Heart left ventricle (tissue), 16 donors: ENCODE results near the gene FAM20C. TPM values are rescaled to one million over a fixed set of nuclear protein-coding genes. Genes with fewer than 3 reads are reported as not detected.

Source experiments
- ATAC-seq, 4 donors: fragments of 200-7000 bp; cut with Tn5 transposase; one replicate each; pipeline ENCODE4 v1.9.1; 2020 to 2022; ENCODE audit warnings: moderate library complexity in 4 of 4, mild to moderate bottlenecking in 3 of 4, moderate number of reproducible peaks in 1 of 4
- DNase-seq, 5 donors: peaks; one replicate each; pipeline ENCODE4 v3.0.0-alpha.2; 2020
- H3K27ac ChIP-seq, 12 donors: fragments of 200-600 bp; sonication (generic) in 4 of 12; one replicate each; pipeline versions ENCODE4 v1.5.0 to v1.8.0; 2016 to 2022; ENCODE audit warnings: mild to moderate bottlenecking in 2 of 12
- H3K27me3 ChIP-seq, 9 donors: fragments of 200-600 bp; sonication (generic) in 2 of 9; one replicate each; pipeline versions ENCODE4 v1.5.1 to v1.8.0; 2016 to 2022; ENCODE audit warnings: mild to moderate bottlenecking in 3 of 9
- H3K36me3 ChIP-seq, 9 donors: fragments of 200-600 bp; sonication (generic) in 2 of 9; one replicate each; pipeline versions ENCODE4 v1.5.0 to v1.8.0; 2018 to 2022; ENCODE audit warnings: mild to moderate bottlenecking in 2 of 9
- H3K4me1 ChIP-seq, 12 donors: fragments of 200-600 bp; sonication (generic) in 4 of 12; one replicate each; pipeline versions ENCODE4 v1.5.0 to v1.8.0; 2016 to 2022; ENCODE audit warnings: mild to moderate bottlenecking in 3 of 12
- H3K4me3 ChIP-seq, 12 donors: fragments of 200-600 bp; sonication (generic) in 4 of 12; one replicate each; pipeline versions ENCODE4 v1.5.0 to v1.8.0; 2017 to 2022; ENCODE audit warnings: mild to moderate bottlenecking in 9 of 12, moderate library complexity in 4 of 12
- H3K9me3 ChIP-seq, 12 donors: fragments of 200-600 bp; sonication (generic) in 4 of 12; one replicate each; pipeline versions ENCODE4 v1.5.0 to v1.8.0; 2016 to 2022; ENCODE audit warnings: mild to moderate bottlenecking in 1 of 12
- POLR2A ChIP-seq, 2 donors: fragments of 450-650 bp; IDR thresholded peaks; one replicate each; pipeline ENCODE4 v1.6.1; 2017; ENCODE audit warnings: antibody characterized with exemption in 2 of 2, mild to moderate bottlenecking in 2 of 2, moderate library complexity in 2 of 2
- WGBS, 4 donors: extraction: QIAGEN DNeasy Blood & Tissue Kit in 2 of 4; methylation state at CpG; one replicate each; pipeline versions ENCODE4 v1.1.5 to v1.1.7; 2013 to 2018; 5-methylcytosine and 5-hydroxymethylcytosine counted together
- intact Hi-C, 10 donors: fragments of 100-400 bp; cut with DNase I; formaldehyde crosslinking; loops; one replicate each; pipeline versions ENCODE4 v1.11.1 to v1.14.2; 2022
- polyA plus RNA-seq, 2 donors: library from polyadenylated mRNA; stranded (reverse); fragments of 200-250 nt; gene quantifications; one replicate each; pipeline ENCODE4 v1.2.3, GENCODE V29; 2013
- total RNA-seq, 9 donors: library from RNA; depleted of rRNA in 2 of 9; stranded (reverse); fragments of >200 nt in 2 of 9; fragmentation: NEBNext Ultra II Directional in 3 of 9; extraction: Animal tissue kit (Norgen Biotek cat#: 25700) in 3 of 9; gene quantifications; one replicate each; pipeline versions ENCODE4 v1.1.0 to v1.2.4, GENCODE V29; 2016 to 2023
- TF ChIP-seq, protein P1 (sequence below), 12 donors: fragments of 200-600 bp; sonication (generic) in 4 of 12; IDR thresholded peaks; one replicate each; pipeline versions ENCODE4 v1.5.0 to v1.8.0; 2018 to 2022; ENCODE audit warnings: antibody characterized with exemption in 12 of 12, mild to moderate bottlenecking in 5 of 12
- donor health status: ischemic (EF 13 %, LVEDD 7.1; RV severe dilation, severe dysfunction).
- donor health status: healthy with polysubstance abuse.
- donor health status: DM: no; HTN: yes; CAD: no.
- donor health status: DM: no; HTN: no; CAD: no.
- donor health status: ischemic (EF 25% LVEDD 6.9; RV normal size, moderate dysfunction).
- donor health status: ischemic (EF 25% LVEDD 5.7; RV mildly dilated, moderate dysfunction).
- donor health status: healthy.
- donor health status: DM: yes; HTN: yes; CAD: no.
- donor health status: ischemic (EF 35%, LVEDD 5.7; RV mildly dilated, moderate dysfunction).
- donor health status: nonischemic (EF 11% LVEDD 7.7; RV severe dilation, severe dysfunction).
- donor health status: DM: yes; HTN: yes; CAD: no.
- donor health status: PGD.
- donor health status: ischemic (EF 29% LVEDD 5.4; RV normal size, mild dysfunction).
- donor health status: nonischemic (EF 23%, LVEDD 6.1; RV moderate dilation, normal function).

FAM20C gene
- total and polyA plus RNA-seq, 11 donors: 11.1 to 52.0 (median 21.0) TPM

DNA sequence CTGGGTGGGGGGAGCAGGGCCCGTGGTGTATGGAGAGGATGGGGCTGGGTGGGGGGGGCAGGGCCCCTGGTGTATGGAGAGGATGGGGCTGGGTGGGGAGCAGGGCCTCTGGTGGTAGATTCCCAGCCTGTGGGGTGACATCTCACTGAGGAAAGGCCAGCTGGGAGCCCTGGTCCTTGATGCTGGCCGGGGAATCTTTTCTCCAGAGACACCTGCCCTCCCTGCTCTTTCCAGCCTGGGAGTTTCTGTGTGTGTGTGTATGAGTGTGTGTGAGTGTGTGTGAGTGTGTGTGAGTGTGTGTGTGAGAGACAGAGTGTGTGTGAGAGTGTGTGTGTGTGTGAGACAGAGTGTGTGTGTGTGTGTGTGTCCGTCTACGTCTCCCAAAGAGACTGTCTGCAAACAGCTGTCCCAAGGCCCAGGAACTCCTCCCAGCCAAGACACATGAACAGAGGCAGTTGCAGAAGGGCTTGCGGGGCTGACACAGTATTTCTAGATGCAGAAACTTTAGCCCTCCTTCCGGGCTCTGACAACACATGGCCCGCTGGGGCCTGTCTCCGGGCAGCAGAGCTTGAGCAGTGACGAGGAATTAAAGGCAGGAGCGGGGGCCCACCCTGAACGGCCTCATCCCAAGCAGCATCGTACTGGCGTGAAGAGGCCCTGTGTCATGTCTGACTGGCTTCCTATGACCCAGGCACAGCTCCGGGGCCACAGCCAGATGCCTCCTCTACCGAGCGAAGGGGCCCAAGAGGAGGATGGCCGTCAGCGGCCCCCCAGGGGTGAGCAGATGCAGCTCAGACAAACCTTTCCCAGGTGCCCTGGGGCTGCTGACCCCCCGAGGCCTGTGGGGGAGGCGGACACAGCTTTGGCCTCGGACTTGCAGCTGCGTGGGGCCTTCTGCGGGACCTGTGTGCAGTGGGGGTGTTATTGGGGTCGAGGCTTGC lies 24.3 kb downstream of the FAM20C start:
- WGBS, 4 donors: 71 to 77% (median 74%) methylated on average over 15 to 23 of the region's 24 CpGs
- Histone ChIP-seq H3K36me3 (peaks cover 0 to 21% (median 6%) of the 10 kb centered on the region in 9 donors), H3K9me3 (no peaks in the 10 kb centered on the region), H3K4me3 (no peak overlapping the region), H3K27me3 (no peaks in the 10 kb centered on the region), H3K27ac (peak overlapping the region in 6 of 12 donors; percentile 8 to 71 (median 43)), H3K4me1 (peaks cover 0 to 26% (median 2%) of the 10 kb centered on the region in 12 donors)
- ATAC-seq: peak; percentile 35 to 83 (median 74)
- intact Hi-C loops: no loop called here
- TF ChIP-seq, protein P1, sequence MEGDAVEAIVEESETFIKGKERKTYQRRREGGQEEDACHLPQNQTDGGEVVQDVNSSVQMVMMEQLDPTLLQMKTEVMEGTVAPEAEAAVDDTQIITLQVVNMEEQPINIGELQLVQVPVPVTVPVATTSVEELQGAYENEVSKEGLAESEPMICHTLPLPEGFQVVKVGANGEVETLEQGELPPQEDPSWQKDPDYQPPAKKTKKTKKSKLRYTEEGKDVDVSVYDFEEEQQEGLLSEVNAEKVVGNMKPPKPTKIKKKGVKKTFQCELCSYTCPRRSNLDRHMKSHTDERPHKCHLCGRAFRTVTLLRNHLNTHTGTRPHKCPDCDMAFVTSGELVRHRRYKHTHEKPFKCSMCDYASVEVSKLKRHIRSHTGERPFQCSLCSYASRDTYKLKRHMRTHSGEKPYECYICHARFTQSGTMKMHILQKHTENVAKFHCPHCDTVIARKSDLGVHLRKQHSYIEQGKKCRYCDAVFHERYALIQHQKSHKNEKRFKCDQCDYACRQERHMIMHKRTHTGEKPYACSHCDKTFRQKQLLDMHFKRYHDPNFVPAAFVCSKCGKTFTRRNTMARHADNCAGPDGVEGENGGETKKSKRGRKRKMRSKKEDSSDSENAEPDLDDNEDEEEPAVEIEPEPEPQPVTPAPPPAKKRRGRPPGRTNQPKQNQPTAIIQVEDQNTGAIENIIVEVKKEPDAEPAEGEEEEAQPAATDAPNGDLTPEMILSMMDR (IDR thresholded peaks at IDR 0.05): no peak
- TF ChIP-seq POLR2A (IDR thresholded peaks at IDR 0.05): no peak
- peak in 4 of 5 donors; percentile 62 to 81 (median 67) for DNase-seq

DNA sequence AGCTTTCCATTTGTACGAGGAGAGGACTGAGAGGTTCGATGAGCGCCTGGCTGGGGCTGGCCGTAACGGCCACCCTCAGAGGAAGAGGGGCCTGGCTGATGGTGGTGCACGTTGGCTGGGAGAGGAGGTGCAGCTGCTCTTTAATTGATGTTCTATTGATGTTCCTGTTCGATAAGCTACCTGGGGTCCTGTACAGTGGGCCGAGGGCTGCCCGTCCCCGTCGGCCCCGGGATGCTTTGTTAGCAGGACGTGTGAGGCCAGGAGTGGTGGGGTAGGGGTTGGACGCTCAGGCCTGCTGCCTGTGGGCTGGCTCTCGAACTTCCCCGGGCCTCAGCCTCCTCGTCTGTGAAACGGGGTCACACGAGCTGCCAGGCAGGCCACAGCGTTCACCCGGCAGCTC lies 25.4 kb downstream of the FAM20C start:
- ATAC-seq (no peak), DNase-seq (peak in 1 of 5 donors; percentile 22)
- H3K4me3 ChIP-seq: no peak overlapping the region
- peaks cover 0 to 21% (median 4%) of the 10 kb centered on the region in 9 donors for H3K36me3 ChIP-seq
- no peak overlapping the region for H3K27ac ChIP-seq
- H3K9me3 ChIP-seq: no peaks in the 10 kb centered on the region
- peaks cover 0 to 26% (median 2%) of the 10 kb centered on the region in 12 donors for H3K4me1 ChIP-seq
- TF ChIP-seq POLR2A (IDR thresholded peaks at IDR 0.05): no peak
- TF ChIP-seq, protein P1 (IDR thresholded peaks at IDR 0.05): no peak
- no peaks in the 10 kb centered on the region for H3K27me3 ChIP-seq
- intact Hi-C loops: no loop called here
- 92 to 95% (median 93%) methylated on average over 12 to 21 of the region's 21 CpGs for WGBS, 4 donors

- peak in 1 of 5 donors; percentile 25 for DNase-seq
- ATAC-seq: no peak
- no peaks in the 10 kb centered on the region for H3K9me3 ChIP-seq
- peaks cover 0 to 26% (median 2%) of the 10 kb centered on the region in 12 donors for H3K4me1 ChIP-seq
- 88 to 96% (median 89%) methylated on average over 9 to 24 of the region's 24 CpGs for WGBS, 4 donors
- peaks cover 0 to 22% (median 4%) of the 10 kb centered on the region in 9 donors for H3K36me3 ChIP-seq
- no peak overlapping the region for H3K27ac ChIP-seq
- no peak overlapping the region for H3K4me3 ChIP-seq
- no peaks in the 10 kb centered on the region for H3K27me3 ChIP-seq
- no peak for TF ChIP-seq POLR2A (IDR thresholded peaks at IDR 0.05)
- TF ChIP-seq, protein P1 (IDR thresholded peaks at IDR 0.05): no peak
- intact Hi-C loops: no loop called here
Observed at GRCh38 chr7:218316-218715, 25.9 kb downstream of the FAM20C start.

DNA sequence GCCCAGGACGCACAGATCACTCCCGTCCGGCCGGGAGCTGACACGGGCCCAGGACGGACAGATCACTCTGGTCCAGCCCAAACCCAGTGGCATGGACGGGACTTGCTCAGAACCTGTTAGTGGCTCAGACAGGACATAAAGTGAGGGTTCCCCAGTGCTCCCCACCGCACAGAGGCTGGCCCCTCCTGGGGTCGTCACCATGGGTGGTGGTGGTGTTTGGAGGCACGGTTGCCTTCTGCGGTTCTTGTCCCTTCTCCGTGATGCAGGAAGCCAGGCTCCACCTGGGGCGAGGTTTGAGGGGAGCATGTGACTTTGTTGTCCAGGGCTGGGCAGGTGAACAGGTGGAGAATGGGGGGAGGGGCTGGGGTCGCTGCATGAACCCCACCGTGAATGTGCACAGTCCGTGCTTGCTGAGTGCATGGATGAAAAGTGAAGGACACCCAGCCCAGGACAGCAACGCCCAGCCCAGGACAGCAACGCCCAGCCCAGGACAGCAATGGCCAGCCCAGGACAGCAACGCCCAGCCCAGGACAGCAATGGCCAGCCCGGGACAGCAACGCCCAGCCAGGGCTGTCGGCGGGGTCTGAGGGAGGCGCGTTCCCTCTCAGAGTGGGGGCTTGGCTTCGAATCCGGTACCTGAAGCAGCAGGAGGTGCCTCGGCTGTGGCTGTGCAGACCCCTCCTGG lies 26.7 kb downstream of the FAM20C start:
- DNase-seq (no peak), ATAC-seq (no peak)
- H3K27me3 ChIP-seq: no peaks in the 10 kb centered on the region
- no peaks in the 10 kb centered on the region for H3K9me3 ChIP-seq
- H3K36me3 ChIP-seq: peaks cover 0 to 25% (median 4%) of the 10 kb centered on the region in 9 donors
- no peak overlapping the region for H3K4me3 ChIP-seq
- intact Hi-C loops: no loop called here
- peak overlapping the region in 1 of 12 donors; percentile 38 for H3K27ac ChIP-seq
- H3K4me1 ChIP-seq: peaks cover 0 to 26% (median 2%) of the 10 kb centered on the region in 12 donors
- no peak for TF ChIP-seq POLR2A (IDR thresholded peaks at IDR 0.05)
- TF ChIP-seq, protein P1 (IDR thresholded peaks at IDR 0.05): no peak
- 94% methylated on average over 16 to 28 of the region's 28 CpGs for WGBS, 4 donors
